GM13977 (cell line): ENCODE measurements around the gene PHPT1.

Experiments
- DNase-seq: peaks from one replicate; pipeline ENCODE4 v3.0.0; 2012; ENCODE audit warnings: low spot score
- in situ Hi-C: fragments of 300-500 bp; cut with MboI; formaldehyde crosslinking; loops from one replicate; pipeline ENCODE4 v1.12.0; 2022; ENCODE audit warnings: low sequenced_read_pairs, low pct_unique_long_range_greater_than_20kb, mixed read lengths, inconsistent platforms; ENCODE audit not compliant: unreplicated experiment
- TF ChIP-seq, protein P1 (sequence below): IDR thresholded peaks from 2 replicates; pipeline ENCODE4 v1.5.1; 2012; ENCODE audit warnings: mild to moderate bottlenecking, control low read depth; ENCODE audit not compliant: insufficient read depth; ENCODE audit errors: extremely low read depth, missing control alignments

PHPT1 gene

GRCh38 chr9:136890661-136891060, 41.5 kb downstream of the PHPT1 start:
- in situ Hi-C loops, result no loop called here
- DNase-seq, result no peak
- TF ChIP-seq, protein P1, sequence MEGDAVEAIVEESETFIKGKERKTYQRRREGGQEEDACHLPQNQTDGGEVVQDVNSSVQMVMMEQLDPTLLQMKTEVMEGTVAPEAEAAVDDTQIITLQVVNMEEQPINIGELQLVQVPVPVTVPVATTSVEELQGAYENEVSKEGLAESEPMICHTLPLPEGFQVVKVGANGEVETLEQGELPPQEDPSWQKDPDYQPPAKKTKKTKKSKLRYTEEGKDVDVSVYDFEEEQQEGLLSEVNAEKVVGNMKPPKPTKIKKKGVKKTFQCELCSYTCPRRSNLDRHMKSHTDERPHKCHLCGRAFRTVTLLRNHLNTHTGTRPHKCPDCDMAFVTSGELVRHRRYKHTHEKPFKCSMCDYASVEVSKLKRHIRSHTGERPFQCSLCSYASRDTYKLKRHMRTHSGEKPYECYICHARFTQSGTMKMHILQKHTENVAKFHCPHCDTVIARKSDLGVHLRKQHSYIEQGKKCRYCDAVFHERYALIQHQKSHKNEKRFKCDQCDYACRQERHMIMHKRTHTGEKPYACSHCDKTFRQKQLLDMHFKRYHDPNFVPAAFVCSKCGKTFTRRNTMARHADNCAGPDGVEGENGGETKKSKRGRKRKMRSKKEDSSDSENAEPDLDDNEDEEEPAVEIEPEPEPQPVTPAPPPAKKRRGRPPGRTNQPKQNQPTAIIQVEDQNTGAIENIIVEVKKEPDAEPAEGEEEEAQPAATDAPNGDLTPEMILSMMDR, result no peak

DNA sequence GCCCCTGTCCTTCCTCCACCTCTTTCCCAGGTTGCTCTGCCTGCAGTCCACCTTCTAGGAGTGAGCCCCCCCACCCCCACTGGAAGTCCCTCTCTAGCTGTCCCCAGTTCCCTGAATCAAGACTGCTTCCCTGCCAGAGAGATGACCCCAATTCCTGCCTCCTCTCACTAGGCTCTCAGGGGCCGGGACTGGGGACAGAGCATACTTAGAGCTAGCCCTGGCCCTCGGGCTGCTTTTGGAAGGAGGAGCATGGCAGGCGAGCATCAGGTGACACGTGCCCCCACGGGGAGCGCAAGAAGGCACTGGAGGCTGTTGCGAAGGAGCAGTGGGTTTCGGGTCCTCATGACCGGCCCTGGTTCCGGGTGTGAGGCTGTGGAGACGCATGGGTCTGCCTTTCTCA, 46.8 kb downstream of the PHPT1 start:
- no peak for DNase-seq
- TF ChIP-seq, protein P1, result no peak
- in situ Hi-C loops, result no loop called here

DNA sequence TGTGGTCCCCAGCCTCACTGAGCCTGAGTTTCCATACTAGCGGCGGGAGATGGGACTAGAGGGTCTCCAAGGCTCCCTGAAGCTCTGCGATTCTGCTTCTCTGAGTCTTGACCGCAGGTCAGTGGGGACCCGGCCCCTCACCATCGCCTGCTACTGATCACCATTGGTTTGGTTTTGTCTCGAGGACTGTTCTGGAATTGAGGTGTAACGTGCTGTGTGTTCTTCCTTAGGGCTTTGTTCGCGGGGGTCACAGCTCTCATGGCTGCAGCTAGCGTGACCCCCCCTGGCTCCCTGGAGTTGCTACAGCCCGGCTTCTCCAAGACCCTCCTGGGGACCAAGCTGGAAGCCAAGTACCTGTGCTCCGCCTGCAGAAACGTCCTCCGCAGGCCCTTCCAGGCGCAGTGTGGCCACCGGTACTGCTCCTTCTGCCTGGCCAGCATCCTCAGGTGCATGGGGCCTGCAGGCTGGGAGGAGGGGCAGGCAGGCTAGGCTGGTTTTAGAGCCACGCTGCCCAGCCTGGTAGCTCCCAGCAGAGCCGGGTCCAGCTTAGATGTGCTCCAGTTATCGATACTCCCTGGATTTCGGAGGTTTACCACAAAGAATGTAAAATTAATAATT, 49.4 kb downstream of the PHPT1 start:
- in situ Hi-C loops, result no loop called here
- no peak for DNase-seq
- TF ChIP-seq, protein P1, result no peak

GRCh38 chr9:136899196-136899595, 50.0 kb downstream of the PHPT1 start:
- TF ChIP-seq, protein P1, result peak; percentile 27
- in situ Hi-C loops, result no loop called here
- DNase-seq, result peak; percentile 61

DNA sequence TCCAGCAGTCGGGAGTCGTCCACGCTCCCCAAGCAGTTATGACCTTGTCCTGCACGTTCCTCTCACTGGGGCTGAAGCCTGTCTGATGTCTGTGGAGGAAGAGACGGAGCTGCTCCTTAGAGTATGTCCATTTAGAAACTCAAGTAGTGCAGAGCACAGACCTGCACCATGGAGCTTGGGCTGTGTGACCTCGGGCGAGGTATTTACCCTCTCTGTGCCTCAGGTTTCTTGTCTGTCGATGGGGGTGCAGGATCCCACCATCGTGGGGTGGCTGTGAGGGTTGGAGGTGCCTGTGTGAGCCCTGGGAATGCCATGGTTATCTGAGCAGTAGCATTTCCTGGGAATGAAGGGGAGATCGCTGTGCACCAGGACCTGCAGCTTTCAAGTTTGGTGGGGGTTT, 51.3 kb downstream of the PHPT1 start:
- TF ChIP-seq, protein P1, result no peak
- in situ Hi-C loops, result no loop called here
- DNase-seq, result no peak
